Neuron (in vitro differentiated cells): ENCODE measurements around the gene TMEM81.

Experiments used
- H2AFZ ChIP-seq: one replicate; pipeline ENCODE4 v1.6.1; 2013; ENCODE audit warnings: low read depth, mild to moderate bottlenecking, inconsistent platforms, low read length, moderate library complexity
- H3K27me3 ChIP-seq: one replicate; pipeline ENCODE4 v1.6.1; 2013; ENCODE audit warnings: low read length; ENCODE audit not compliant: insufficient read depth
- H3K36me3 ChIP-seq: one replicate; pipeline ENCODE4 v1.6.1; 2013; ENCODE audit warnings: low read length; ENCODE audit not compliant: insufficient read depth
- H3K4me1 ChIP-seq: one replicate; pipeline ENCODE4 v1.6.1; 2013; ENCODE audit warnings: low read length; ENCODE audit not compliant: insufficient read depth
- H3K4me3 ChIP-seq: 2 replicates; pipeline ENCODE4 v1.5.1; 2013; ENCODE audit warnings: mild to moderate bottlenecking, low read length, moderate library complexity
- H3K9me3 ChIP-seq: one replicate; pipeline ENCODE4 v1.6.1; 2013; ENCODE audit warnings: low read length

The TMEM81 gene

DNA sequence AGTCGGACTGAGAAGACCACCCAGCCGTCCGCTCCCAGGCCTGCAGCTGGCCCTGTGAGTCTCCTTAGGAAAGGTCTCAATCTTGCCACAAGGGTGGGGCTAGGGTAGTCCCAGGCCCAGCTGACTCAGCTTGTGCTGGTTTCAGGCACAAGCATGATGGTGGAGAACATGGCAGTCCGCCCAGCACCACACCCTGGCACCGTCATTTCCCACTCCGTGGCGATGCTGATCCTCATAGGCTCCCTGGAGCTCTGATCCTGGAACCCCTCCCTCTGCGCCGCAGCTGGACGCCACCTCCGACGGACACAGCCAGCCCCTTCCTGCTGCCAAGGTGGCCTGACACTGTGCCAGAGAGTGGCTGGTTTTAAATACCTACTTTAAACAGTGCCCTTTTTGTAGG lies 10.7 kb downstream of the TMEM81 start:
- Histone ChIP-seq H3K4me3 (no peak overlapping the region), H3K36me3 (no peaks in the 10 kb centered on the region), H3K4me1 (peaks cover 4% of the 10 kb centered on the region), H3K9me3 (no peaks in the 10 kb centered on the region), H3K27me3 (no peaks in the 10 kb centered on the region), H2AFZ (no peak overlapping the region)

DNA sequence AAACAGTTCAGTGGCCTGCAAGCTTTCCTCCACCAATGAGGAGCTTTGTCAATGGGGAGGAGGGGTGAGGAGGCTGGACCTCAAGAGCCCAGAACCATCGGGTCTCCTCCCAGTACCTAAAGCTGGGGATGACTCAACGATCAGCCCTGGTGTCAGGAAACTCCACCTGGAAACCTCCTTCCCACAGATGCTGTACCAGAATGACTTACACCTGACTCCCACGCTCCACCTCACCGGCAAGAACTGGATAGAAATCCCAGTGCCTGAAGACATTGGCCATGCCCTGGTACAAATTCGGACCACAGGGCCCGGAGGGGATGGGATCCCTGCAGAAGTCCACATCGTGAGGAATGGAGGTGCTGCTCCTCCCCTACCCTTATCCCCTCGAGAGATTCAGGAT lies 11.4 kb downstream of the TMEM81 start:
- Histone ChIP-seq H3K27me3 (no peaks in the 10 kb centered on the region), H2AFZ (no peak overlapping the region), H3K4me1 (peaks cover 4% of the 10 kb centered on the region), H3K9me3 (no peaks in the 10 kb centered on the region), H3K36me3 (no peaks in the 10 kb centered on the region), H3K4me3 (no peak overlapping the region)

DNA sequence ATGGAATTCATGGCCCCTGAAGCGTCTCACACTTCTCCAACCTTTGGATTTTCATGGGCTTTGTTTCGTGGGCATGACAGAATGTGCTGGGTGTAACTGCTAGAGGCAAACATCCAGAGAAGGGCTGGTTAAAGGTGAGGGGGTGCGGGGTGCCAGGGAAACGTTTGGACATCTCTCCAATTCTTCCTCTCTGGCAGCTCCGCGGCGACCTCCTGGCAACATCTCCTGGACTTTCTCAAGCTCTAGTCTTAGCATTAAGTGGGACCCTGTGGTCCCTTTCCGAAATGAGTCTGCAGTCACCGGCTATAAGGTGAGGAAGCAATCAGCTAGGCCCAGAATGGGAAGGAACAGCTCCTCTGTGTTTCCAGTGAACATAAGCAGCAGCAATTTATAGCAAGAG lies 12.0 kb downstream of the TMEM81 start:
- no peak overlapping the region for H3K4me3 ChIP-seq

DNA sequence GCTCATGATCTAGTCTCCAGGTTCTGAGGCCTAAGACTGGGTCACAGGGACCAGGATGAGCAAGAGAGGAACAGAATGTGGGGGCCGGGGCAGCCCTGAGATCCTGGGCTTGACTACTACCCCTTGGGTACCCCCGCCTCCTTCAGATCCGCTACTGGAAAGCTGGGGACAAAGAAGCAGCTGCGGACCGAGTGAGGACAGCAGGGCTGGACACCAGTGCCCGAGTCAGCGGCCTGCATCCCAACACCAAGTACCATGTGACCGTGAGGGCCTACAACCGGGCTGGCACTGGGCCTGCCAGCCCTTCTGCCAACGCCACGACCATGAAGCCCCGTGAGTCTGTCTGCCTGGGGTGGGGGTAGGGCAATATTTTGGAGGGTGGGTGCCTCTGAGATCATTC lies 12.5 kb downstream of the TMEM81 start:
- Histone ChIP-seq H2AFZ (no peak overlapping the region), H3K4me1 (peaks cover 4% of the 10 kb centered on the region), H3K27me3 (no peaks in the 10 kb centered on the region), H3K4me3 (no peak overlapping the region), H3K36me3 (no peaks in the 10 kb centered on the region), H3K9me3 (no peaks in the 10 kb centered on the region)

More for the DNA sequence above, 12.0 kb downstream of the TMEM81 start:
- Histone ChIP-seq H3K4me1 (peaks cover 4% of the 10 kb centered on the region), H3K9me3 (no peaks in the 10 kb centered on the region), H3K27me3 (no peaks in the 10 kb centered on the region), H2AFZ (no peak overlapping the region), H3K36me3 (no peaks in the 10 kb centered on the region)

DNA sequence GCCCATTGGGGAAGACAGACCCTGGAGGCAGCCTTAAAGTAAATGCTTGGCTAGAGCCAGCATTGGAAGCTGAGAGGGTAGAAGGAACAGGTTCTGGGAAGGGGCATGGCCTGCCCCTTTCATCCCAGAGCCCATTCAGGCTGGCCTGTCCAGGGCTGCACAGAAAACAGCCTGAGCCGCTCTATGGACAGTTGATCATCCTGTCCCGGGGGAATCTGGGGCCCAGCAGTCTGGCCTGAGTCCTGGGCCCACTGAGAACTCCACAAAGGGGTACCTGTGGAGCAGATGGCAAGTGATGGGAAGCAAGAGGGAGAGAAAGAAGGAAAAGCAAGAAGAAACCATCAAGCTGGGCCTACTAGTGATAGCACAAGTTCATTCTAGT lies 13.2 kb downstream of the TMEM81 start:
- Histone ChIP-seq H3K9me3 (no peaks in the 10 kb centered on the region), H3K36me3 (no peaks in the 10 kb centered on the region), H3K4me1 (peaks cover 4% of the 10 kb centered on the region), H3K27me3 (no peaks in the 10 kb centered on the region), H2AFZ (no peak overlapping the region), H3K4me3 (no peak overlapping the region)

DNA sequence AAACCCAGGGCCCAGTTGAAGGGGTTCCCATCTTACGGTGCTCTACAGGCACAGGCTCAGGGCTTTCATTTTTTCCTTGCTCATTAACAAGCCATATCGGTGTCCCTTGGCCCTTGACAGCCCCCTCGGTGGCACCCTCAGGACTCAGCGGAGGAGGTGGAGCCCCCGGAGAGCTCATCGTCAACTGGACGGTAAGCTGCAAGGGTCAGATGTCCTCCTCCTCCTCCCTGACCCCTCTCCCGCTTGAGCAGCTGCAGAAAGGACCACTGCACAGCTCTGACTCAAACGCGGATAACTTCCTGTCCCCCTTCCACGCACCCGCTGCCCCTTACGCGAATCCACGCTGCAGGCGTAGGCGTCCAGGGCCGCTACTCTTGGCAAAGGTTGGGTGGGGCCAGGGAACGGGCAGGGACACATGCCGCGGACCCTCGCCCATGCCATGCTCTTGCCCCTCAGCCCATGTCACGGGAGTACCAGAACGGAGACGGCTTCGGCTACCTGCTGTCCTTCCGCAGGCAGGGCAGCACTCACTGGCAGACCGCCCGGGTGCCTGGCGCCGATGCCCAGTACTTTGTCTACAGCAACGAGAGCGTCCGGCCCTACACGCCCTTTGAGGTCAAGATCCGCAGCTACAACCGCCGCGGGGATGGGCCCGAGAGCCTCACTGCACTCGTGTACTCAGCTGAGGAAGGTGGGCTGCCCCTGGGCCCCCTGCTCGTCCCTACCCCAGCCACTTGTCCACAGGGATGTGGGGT lies 14.7 kb downstream of the TMEM81 start:
- Histone ChIP-seq H3K4me3 (no peak overlapping the region), H3K27me3 (no peaks in the 10 kb centered on the region), H3K9me3 (no peaks in the 10 kb centered on the region), H3K4me1 (peaks cover 4% of the 10 kb centered on the region), H2AFZ (no peak overlapping the region), H3K36me3 (no peaks in the 10 kb centered on the region)

DNA sequence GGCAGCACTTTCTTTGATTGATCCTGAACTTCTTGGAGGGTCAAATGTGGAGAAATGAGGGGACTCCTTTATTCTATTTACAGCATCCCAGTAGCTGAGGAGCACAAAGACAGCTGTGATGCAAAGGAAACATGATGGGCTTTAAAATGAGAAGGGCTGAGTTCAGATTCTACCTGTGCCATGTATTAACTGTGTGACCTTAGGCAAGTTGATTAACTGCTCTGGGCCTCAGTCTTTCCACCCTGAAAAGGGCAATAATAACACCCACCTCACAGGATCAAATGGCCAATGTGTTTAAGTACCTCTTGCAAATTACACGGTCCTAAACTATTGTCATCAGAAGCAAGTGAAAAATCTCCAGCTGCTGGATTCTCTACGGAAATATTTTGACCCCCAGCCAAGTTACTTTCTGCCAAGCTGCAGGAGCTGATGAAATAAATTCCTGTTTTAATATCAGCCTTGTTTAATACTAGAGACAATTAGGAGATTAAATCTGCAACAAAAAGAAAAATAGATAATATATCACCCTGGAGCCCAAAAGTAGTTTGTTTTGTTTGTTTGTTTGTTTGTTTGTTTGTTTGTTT lies 15.7 kb downstream of the TMEM81 start:
- H3K36me3 ChIP-seq, result no peaks in the 10 kb centered on the region
- no peaks in the 10 kb centered on the region for H3K27me3 ChIP-seq
- peaks cover 4% of the 10 kb centered on the region for H3K4me1 ChIP-seq
- H2AFZ ChIP-seq, result no peak overlapping the region
- no peaks in the 10 kb centered on the region for H3K9me3 ChIP-seq
- H3K4me3 ChIP-seq, result no peak overlapping the region

DNA sequence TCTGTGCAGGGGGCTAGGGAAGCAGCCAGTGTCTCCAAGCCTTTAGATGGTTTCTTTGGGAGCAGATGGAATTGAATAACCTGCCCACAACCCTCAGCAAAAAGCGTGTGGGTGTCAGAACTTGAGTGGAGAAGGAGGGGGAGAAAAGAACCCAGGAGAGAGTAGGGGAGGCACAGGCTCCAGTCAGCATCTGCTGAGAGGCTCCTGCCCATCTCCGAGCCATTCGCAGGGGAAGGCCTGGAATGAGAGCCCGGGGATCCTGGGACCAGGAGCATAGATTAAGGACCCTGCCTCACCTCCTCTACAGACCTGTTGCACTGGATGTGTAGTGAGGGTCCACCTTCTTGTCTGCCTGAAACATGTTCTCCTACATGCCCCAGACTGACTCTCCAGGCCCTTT lies 16.3 kb downstream of the TMEM81 start:
- Histone ChIP-seq H3K4me3 (no peak overlapping the region), H3K9me3 (no peaks in the 10 kb centered on the region), H3K4me1 (peaks cover 4% of the 10 kb centered on the region), H2AFZ (no peak overlapping the region), H3K27me3 (no peaks in the 10 kb centered on the region), H3K36me3 (no peaks in the 10 kb centered on the region)

DNA sequence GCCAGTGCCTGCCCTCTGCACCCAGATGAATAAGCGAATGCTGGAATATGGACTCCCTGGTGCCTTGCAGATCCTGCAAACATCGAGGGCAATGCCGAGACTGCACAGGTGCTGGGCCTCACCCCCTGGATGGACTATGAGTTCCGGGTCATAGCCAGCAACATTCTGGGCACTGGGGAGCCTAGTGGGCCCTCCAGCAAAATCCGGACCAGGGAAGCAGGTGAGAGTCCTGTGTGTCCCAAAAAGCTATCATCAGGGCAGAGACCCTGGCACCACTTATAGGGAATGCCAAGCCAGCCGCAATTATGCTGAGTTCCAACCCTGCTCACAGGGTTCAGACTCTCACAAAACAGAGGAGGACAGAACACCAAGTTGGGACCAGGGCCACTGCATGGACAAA lies 17.2 kb downstream of the TMEM81 start:
- no peak overlapping the region for H2AFZ ChIP-seq
- no peaks in the 10 kb centered on the region for H3K36me3 ChIP-seq
- no peaks in the 10 kb centered on the region for H3K9me3 ChIP-seq
- H3K27me3 ChIP-seq, result no peaks in the 10 kb centered on the region
- H3K4me3 ChIP-seq, result no peak overlapping the region
- H3K4me1 ChIP-seq, result peaks cover 4% of the 10 kb centered on the region

DNA sequence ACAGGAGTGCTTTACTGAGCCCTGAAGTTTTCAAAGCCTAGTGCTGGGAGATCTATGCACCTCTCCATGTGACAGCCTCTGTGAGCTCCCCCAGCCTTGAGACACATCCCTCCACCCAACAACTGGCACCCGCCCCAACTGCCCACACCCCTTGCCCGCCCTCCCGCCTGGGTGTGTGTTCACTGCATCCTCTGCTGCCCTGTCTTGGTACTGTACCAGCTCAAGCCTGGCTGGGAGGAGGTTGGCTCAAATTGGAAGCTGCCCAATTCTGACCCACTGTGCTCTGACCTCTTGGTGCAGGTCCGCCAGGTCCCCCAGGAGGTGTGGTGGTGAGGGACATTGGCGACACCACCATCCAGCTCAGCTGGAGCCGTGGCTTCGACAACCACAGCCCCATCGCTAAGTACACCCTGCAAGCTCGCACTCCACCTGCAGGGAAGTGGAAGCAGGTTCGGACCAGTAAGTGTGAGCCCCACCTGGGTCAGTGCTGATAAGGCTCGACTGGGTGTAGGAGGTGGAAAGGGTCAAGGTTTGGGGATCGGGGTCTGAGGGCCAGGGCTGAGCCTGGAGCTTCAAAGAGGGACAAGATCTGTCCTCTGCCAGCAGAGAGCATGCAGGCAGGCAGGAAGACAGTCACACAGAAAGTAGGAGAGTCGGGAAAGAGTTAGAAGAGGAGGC lies 18.0 kb downstream of the TMEM81 start:
- Histone ChIP-seq H3K9me3 (no peaks in the 10 kb centered on the region), H3K4me1 (peaks cover 3% of the 10 kb centered on the region), H3K36me3 (no peaks in the 10 kb centered on the region), H3K27me3 (no peaks in the 10 kb centered on the region), H2AFZ (no peak overlapping the region), H3K4me3 (no peak overlapping the region)

DNA sequence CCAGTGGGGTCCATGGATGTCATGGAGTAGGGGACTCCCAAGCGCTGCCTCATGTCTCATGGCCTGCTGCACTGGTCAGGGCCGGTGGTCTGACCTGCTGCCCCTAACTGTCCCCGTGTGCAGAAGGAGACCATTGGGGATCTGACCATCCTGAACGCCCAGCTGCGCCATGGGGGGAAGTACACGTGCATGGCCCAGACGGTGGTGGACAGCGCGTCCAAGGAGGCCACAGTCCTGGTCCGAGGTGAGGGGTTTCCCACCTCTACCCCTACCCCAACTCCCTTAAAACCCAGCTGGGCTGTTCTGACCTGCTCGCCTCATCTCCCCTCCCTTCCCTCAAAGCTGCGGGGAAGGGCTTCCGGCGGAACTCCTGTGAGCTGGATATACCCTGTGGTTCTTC lies 18.6 kb downstream of the TMEM81 start:
- H3K4me3 ChIP-seq, result no peak overlapping the region
- H3K9me3 ChIP-seq, result no peaks in the 10 kb centered on the region
- no peaks in the 10 kb centered on the region for H3K4me1 ChIP-seq
- no peaks in the 10 kb centered on the region for H3K27me3 ChIP-seq
- no peaks in the 10 kb centered on the region for H3K36me3 ChIP-seq
- no peak overlapping the region for H2AFZ ChIP-seq

DNA sequence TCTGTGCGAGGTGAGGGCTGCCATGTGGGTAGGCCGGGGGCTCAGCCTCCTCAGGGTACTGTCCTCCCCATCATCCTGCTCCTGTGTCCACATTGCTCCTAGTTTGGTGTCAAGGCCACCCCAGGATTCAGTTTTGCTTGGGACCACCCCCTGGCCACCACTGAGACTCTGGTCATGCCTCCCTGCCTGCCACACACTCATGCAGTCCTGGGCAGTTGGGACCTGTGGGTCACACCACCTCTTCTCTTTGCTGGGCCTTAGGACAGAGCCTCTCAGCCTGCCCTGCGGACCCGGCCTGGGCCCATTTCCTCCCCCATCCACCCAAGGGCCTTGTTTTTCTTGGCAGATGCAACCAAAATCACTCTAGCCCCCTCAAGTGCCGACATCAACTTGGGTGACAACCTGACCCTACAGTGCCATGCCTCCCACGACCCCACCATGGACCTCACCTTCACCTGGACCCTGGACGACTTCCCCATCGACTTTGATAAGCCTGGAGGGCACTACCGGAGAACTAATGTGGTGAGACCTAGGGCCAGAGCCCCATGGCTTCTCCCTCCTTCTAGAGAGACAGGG lies 19.4 kb downstream of the TMEM81 start:
- H3K36me3 ChIP-seq, result no peaks in the 10 kb centered on the region
- H3K9me3 ChIP-seq, result no peaks in the 10 kb centered on the region
- H3K4me1 ChIP-seq, result no peaks in the 10 kb centered on the region
- no peak overlapping the region for H3K4me3 ChIP-seq
- H2AFZ ChIP-seq, result no peak overlapping the region
- H3K27me3 ChIP-seq, result no peaks in the 10 kb centered on the region

DNA sequence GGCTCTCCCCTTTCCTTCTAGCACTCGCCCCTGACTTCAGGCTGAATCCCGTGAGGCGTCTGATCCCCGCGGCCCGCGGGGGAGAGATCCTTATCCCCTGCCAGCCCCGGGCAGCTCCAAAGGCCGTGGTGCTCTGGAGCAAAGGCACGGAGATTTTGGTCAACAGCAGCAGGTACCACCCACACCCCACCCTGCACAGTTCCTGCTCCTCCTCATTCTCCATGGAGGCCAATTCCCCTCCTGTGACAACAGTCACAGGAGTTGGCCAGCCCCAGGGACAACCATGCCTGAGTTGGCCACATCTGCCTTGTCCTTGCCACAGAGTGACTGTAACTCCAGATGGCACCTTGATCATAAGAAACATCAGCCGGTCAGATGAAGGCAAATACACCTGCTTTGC lies 20.0 kb downstream of the TMEM81 start:
- no peaks in the 10 kb centered on the region for H3K27me3 ChIP-seq
- no peaks in the 10 kb centered on the region for H3K4me1 ChIP-seq
- H3K9me3 ChIP-seq, result no peaks in the 10 kb centered on the region
- no peak overlapping the region for H2AFZ ChIP-seq
- no peaks in the 10 kb centered on the region for H3K36me3 ChIP-seq
- H3K4me3 ChIP-seq, result no peak overlapping the region
